ENCODE measurements around the gene CDH4. TPM values are rescaled to one million over a fixed set of nuclear protein-coding genes. Genes with fewer than 3 reads are reported as not detected.

Gene CDH4
- total RNA-seq, 1 experiment from 2014 or later, result 5.3 TPM

DNA sequence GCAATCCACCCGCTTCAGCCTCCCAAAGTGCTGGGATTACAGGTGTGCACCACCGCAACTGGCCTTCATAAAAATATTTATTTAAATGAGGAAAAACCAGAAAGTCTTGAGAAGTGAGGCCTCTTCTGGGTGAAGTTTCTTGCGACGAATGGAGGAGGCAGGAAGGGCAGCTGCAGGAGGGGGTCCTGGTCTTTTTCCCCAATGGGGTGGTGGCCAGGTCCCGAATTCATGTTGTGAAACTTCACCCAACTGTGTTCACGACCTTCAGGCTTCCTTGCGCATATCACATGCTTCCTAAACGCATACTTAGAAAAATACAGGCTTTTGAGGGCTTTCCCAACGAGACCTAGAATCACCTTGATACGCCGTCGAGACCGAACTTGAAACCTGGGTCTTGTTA is 145.1 kb downstream of the CDH4 start:
- H3K9me3 Mint-ChIP-seq, result 0 out of 2 replicates have a peak, but pooled peaks cover 10% of the 10 kb centered on the region
- POLR2A ChIA-PET, result no interaction called here
- no peak overlapping the region for H3K4me3 Mint-ChIP-seq
- CTCF ChIA-PET, result no interaction called here
- ATAC-seq (no peak), DNase-seq (ENCODE audit: low spot score) (no peak)
- H3K27ac Mint-ChIP-seq, result no peak overlapping the region
- H3K36me3 Mint-ChIP-seq, result no peaks in the 10 kb centered on the region
- H3K4me1 Mint-ChIP-seq, result peaks cover 20% of the 10 kb centered on the region
- H3K27me3 Mint-ChIP-seq (ENCODE audit: low read depth), result peaks cover 20% of the 10 kb centered on the region
- no peak for TF ChIP-seq ZNF138 (CRISPR knock-in tag; conservative IDR thresholded peaks at IDR 0.05)
- TF ChIP-seq MXD4 (CRISPR knock-in tag; IDR thresholded peaks at IDR 0.05; ENCODE audit: borderline replicate concordance), result no peak
- TF ChIP-seq, protein P1, sequence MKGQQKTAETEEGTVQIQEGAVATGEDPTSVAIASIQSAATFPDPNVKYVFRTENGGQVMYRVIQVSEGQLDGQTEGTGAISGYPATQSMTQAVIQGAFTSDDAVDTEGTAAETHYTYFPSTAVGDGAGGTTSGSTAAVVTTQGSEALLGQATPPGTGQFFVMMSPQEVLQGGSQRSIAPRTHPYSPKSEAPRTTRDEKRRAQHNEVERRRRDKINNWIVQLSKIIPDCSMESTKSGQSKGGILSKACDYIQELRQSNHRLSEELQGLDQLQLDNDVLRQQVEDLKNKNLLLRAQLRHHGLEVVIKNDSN (CRISPR knock-in tag; IDR thresholded peaks at IDR 0.05), result no peak
- TF ChIP-seq PRRX2 (CRISPR knock-in tag; IDR thresholded peaks at IDR 0.05), result no peak
- TF ChIP-seq, protein P2, sequence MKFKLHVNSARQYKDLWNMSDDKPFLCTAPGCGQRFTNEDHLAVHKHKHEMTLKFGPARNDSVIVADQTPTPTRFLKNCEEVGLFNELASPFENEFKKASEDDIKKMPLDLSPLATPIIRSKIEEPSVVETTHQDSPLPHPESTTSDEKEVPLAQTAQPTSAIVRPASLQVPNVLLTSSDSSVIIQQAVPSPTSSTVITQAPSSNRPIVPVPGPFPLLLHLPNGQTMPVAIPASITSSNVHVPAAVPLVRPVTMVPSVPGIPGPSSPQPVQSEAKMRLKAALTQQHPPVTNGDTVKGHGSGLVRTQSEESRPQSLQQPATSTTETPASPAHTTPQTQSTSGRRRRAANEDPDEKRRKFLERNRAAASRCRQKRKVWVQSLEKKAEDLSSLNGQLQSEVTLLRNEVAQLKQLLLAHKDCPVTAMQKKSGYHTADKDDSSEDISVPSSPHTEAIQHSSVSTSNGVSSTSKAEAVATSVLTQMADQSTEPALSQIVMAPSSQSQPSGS (CRISPR knock-in tag; IDR thresholded peaks at IDR 0.05; ENCODE audit: borderline replicate concordance, low read depth), result no peak
- TF ChIP-seq ZNF121 (CRISPR knock-in tag; IDR thresholded peaks at IDR 0.05), result no peak
- TF ChIP-seq NR3C1 (CRISPR knock-in tag; conservative IDR thresholded peaks at IDR 0.05; ENCODE audit: low read depth), result no peak
- TF ChIP-seq NFE2L1 (CRISPR knock-in tag; IDR thresholded peaks at IDR 0.05), result no peak
- TF ChIP-seq IRF2 (CRISPR knock-in tag; IDR thresholded peaks at IDR 0.05; ENCODE audit: borderline replicate concordance, low read depth), result no peak
- TF ChIP-seq, protein P3, sequence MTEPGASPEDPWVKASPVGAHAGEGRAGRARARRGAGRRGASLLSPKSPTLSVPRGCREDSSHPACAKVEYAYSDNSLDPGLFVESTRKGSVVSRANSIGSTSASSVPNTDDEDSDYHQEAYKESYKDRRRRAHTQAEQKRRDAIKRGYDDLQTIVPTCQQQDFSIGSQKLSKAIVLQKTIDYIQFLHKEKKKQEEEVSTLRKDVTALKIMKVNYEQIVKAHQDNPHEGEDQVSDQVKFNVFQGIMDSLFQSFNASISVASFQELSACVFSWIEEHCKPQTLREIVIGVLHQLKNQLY (CRISPR knock-in tag; IDR thresholded peaks at IDR 0.05), result no peak
- no peak for TF ChIP-seq ZNF671 (CRISPR knock-in tag; IDR thresholded peaks at IDR 0.05)
- no peak for TF ChIP-seq SMAD3 (CRISPR knock-in tag; IDR thresholded peaks at IDR 0.05; ENCODE audit: borderline replicate concordance)
- TF ChIP-seq, protein P4, sequence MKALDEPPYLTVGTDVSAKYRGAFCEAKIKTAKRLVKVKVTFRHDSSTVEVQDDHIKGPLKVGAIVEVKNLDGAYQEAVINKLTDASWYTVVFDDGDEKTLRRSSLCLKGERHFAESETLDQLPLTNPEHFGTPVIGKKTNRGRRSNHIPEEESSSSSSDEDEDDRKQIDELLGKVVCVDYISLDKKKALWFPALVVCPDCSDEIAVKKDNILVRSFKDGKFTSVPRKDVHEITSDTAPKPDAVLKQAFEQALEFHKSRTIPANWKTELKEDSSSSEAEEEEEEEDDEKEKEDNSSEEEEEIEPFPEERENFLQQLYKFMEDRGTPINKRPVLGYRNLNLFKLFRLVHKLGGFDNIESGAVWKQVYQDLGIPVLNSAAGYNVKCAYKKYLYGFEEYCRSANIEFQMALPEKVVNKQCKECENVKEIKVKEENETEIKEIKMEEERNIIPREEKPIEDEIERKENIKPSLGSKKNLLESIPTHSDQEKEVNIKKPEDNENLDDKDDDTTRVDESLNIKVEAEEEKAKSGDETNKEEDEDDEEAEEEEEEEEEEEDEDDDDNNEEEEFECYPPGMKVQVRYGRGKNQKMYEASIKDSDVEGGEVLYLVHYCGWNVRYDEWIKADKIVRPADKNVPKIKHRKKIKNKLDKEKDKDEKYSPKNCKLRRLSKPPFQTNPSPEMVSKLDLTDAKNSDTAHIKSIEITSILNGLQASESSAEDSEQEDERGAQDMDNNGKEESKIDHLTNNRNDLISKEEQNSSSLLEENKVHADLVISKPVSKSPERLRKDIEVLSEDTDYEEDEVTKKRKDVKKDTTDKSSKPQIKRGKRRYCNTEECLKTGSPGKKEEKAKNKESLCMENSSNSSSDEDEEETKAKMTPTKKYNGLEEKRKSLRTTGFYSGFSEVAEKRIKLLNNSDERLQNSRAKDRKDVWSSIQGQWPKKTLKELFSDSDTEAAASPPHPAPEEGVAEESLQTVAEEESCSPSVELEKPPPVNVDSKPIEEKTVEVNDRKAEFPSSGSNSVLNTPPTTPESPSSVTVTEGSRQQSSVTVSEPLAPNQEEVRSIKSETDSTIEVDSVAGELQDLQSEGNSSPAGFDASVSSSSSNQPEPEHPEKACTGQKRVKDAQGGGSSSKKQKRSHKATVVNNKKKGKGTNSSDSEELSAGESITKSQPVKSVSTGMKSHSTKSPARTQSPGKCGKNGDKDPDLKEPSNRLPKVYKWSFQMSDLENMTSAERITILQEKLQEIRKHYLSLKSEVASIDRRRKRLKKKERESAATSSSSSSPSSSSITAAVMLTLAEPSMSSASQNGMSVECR (CRISPR knock-in tag; IDR thresholded peaks at IDR 0.05; ENCODE audit: borderline replicate concordance), result no peak
- TF ChIP-seq CREM (CRISPR knock-in tag; IDR thresholded peaks at IDR 0.05), result no peak
- TF ChIP-seq NR2C2 (CRISPR knock-in tag; IDR thresholded peaks at IDR 0.05), result no peak
- TF ChIP-seq ZNF219 (CRISPR knock-in tag; IDR thresholded peaks at IDR 0.05; ENCODE audit: borderline replicate concordance), result no peak
- no peak for TF ChIP-seq ZNF317 (CRISPR knock-in tag; IDR thresholded peaks at IDR 0.05; ENCODE audit: borderline replicate concordance, low read depth)
- TF ChIP-seq FOXK1 (CRISPR knock-in tag; IDR thresholded peaks at IDR 0.05), result no peak
- no peak for TF ChIP-seq HMGA2 (CRISPR knock-in tag; IDR thresholded peaks at IDR 0.05)
- TF ChIP-seq RORB (CRISPR knock-in tag; IDR thresholded peaks at IDR 0.05), result no peak

DNA sequence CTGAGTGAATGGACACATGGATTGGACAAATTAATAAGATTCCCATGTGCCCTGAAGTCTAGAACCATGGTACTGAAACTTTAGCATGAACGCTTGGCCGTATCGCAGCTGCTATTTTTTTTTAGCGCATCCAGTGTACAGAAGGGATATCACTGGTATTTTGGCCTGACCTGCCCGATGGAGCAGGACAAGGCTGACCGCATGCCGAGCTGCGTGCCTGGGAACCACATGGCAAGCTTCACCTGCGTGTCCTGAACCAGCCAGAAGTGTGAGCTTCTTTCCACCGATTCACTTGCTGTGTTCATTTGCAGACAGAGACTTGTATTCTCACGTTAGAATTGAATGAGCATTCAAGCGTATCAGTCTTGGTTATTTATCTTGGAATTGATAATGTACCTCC is 145.7 kb downstream of the CDH4 start:
- ATAC-seq (no peak), DNase-seq (ENCODE audit: low spot score) (no peak)
- no peak overlapping the region for H3K4me3 Mint-ChIP-seq
- no peak overlapping the region for H3K27ac Mint-ChIP-seq
- peaks cover 17% of the 10 kb centered on the region for H3K4me1 Mint-ChIP-seq
- H3K9me3 Mint-ChIP-seq, result 0 out of 2 replicates have a peak, but pooled peaks cover 10% of the 10 kb centered on the region
- H3K27me3 Mint-ChIP-seq (ENCODE audit: low read depth), result peaks cover 20% of the 10 kb centered on the region
- ChIA-PET CTCF (no interaction called here), POLR2A (no interaction called here)
- H3K36me3 Mint-ChIP-seq, result no peaks in the 10 kb centered on the region
- TF ChIP-seq, protein P5, sequence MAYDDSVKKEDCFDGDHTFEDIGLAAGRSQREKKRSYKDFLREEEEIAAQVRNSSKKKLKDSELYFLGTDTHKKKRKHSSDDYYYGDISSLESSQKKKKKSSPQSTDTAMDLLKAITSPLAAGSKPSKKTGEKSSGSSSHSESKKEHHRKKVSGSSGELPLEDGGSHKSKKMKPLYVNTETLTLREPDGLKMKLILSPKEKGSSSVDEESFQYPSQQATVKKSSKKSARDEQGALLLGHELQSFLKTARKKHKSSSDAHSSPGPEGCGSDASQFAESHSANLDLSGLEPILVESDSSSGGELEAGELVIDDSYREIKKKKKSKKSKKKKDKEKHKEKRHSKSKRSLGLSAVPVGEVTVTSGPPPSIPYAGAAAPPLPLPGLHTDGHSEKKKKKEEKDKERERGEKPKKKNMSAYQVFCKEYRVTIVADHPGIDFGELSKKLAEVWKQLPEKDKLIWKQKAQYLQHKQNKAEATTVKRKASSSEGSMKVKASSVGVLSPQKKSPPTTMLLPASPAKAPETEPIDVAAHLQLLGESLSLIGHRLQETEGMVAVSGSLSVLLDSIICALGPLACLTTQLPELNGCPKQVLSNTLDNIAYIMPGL (CRISPR knock-in tag; IDR thresholded peaks at IDR 0.05), result no peak
- TF ChIP-seq, protein P6, sequence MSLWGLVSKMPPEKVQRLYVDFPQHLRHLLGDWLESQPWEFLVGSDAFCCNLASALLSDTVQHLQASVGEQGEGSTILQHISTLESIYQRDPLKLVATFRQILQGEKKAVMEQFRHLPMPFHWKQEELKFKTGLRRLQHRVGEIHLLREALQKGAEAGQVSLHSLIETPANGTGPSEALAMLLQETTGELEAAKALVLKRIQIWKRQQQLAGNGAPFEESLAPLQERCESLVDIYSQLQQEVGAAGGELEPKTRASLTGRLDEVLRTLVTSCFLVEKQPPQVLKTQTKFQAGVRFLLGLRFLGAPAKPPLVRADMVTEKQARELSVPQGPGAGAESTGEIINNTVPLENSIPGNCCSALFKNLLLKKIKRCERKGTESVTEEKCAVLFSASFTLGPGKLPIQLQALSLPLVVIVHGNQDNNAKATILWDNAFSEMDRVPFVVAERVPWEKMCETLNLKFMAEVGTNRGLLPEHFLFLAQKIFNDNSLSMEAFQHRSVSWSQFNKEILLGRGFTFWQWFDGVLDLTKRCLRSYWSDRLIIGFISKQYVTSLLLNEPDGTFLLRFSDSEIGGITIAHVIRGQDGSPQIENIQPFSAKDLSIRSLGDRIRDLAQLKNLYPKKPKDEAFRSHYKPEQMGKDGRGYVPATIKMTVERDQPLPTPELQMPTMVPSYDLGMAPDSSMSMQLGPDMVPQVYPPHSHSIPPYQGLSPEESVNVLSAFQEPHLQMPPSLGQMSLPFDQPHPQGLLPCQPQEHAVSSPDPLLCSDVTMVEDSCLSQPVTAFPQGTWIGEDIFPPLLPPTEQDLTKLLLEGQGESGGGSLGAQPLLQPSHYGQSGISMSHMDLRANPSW (CRISPR knock-in tag; conservative IDR thresholded peaks at IDR 0.05; ENCODE audit: low read depth), result no peak
- TF ChIP-seq GTF2I (CRISPR knock-in tag; conservative IDR thresholded peaks at IDR 0.05), result no peak
- no peak for TF ChIP-seq CREM (CRISPR knock-in tag; IDR thresholded peaks at IDR 0.05)
- TF ChIP-seq TCF7 (CRISPR knock-in tag; IDR thresholded peaks at IDR 0.05; ENCODE audit: low read depth), result no peak
- TF ChIP-seq JAZF1 (CRISPR knock-in tag; IDR thresholded peaks at IDR 0.05), result no peak
